ENCODE data around the gene CAMTA1. TPM values are rescaled to one million over a fixed set of nuclear protein-coding genes. Genes with fewer than 3 reads are reported as not detected.

Gene CAMTA1
- total RNA-seq, 1 donor from 2014 or later = 114 TPM

DNA sequence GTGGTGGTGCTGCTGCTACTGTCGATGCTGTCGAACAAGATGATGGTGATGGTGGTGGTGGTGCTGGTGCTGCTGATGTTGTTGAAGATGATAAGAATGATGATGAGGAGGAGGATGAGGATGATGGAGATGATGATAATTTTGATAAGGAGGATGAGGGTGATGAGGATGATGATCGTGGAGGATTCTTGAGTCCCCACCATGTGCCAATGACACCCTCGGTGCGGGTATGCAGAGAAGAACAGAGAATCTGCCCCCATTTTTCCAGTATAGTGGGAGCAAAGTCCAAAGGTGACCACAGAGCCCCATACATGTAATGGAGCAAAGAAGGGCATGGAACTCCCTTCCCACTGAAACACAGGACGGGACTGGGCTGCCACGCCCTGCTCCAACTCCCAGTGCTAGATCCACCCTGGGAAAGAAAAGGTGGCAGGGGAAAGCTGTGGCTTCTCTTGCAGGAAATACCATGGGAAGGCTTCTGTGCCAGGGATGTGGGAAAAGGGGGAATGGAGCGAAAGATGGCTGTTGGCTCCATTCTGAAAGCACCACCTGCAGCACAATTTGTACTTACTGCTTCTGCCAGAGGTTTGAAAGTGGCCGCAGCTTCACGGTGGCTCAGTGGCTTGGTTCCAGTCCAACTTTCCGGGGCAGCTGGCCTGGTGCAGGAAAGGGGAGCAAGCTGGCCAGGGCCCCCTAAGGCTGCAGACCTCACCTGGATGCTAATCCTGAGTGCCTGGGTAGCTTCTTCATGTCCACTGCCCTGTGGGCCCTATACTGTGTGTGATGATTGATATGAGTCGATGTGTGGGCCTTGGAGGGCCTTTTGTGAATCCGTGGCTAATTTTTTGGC is 598.6 kb downstream of the CAMTA1 start:
- intact Hi-C loops (cut with DNase I) = no loop called here

DNA sequence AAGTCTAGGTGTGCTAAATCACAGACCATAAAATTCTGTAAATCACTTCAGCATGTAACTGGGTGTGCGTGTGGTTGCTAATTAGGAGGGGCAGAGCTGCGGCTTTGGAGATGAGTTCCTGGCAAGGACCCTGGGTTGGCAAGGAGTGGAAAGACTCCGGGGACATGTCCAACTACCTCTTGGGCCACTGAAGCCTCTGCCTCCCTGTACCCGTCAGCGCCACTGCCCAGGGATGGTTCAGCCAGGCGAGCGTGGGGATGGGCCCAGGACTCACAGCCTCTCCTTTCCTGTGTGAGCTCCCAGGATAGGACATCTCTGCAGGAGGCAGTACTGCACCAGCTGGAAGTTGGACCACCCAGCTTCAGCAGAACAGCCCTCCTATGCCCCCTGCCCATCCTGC is 599.4 kb downstream of the CAMTA1 start:
- intact Hi-C loops (cut with DNase I) = no loop called here
- peak; percentile 31 for DNase-seq (ENCODE audit: low spot score)

More for the DNA sequence above, 598.6 kb downstream of the CAMTA1 start:
- peak; percentile 53 for DNase-seq (ENCODE audit: low spot score)

DNA sequence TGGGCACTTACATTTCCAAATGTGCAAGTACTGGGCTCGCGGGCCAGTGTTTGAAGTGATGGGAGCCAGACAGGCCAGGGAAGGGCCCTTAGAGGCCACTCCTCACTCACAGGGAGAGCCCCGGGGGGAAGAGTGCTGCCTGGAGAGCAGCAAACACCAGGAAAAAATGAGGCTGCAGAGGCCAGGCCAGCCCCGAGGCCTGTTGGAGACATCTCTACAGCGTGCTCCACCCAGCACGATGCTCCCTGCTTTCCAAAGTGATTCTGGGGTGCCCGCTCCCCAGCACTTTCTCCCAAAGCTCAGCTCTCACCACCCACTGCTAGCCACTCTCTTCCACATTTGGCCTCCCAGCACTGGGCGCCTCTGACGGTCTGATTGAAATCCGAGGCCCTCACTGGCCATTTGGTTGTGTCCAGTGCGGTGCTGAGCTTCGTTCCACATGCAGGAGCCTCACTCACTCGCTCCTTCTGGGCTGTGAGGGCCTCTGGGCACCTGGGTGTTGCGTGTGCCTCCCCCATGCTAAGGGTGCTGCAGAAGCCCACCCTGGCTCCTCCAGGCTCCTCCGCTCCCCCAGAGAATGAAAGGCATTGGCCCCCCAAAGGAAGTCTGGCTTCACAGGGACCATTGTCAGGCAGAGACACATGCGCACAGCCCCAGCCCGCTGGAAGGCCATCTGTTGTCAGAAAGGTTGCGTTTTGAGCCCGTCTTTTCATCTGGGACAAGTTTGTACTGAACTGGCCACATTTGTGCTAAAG is 600.4 kb downstream of the CAMTA1 start:
- peak; percentile 41 for DNase-seq (ENCODE audit: low spot score)
- intact Hi-C loops (cut with DNase I) = no loop called here

DNA sequence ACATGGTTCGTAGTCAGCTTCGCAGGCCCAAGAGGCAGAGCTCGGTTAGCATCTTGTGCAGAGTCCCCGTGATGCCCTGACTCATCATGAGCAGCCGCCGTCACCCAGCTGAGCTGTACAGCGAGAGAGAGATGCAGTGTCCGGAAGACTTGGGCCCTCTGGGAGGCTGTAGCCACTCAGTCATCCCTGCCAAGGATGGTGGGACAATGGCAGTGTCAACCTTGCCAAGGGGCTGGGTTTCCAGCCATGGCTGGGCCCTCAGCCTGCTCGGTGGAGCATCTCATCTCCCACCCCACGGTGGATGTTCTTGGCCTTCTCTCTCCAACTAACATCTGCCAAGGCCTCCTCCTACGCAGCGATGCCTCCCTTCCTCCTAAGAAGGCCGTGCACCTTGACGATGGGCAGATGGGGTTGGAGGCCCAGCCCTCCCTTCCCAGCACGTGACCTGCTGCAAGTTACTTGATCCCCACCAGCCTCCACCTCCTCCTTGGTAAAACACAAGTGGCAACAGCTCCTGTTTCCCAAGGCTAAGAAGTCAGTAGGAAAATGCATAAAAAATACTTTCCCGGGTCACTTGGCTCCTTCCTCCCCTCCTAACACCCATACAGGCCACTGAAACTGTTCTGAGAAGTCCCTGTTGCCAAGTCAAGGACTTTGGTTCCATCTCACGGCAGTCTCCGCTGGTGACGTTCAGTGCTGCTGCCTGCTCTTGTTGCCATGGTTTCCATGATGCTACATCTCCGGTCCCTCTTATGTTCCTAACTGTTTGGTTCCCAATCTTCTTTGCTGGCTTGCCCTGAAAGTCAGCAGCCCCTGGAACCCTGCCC is 601.2 kb downstream of the CAMTA1 start:
- DNase-seq (ENCODE audit: low spot score) = peak; percentile 36
- intact Hi-C loops (cut with DNase I) = no loop called here

DNA sequence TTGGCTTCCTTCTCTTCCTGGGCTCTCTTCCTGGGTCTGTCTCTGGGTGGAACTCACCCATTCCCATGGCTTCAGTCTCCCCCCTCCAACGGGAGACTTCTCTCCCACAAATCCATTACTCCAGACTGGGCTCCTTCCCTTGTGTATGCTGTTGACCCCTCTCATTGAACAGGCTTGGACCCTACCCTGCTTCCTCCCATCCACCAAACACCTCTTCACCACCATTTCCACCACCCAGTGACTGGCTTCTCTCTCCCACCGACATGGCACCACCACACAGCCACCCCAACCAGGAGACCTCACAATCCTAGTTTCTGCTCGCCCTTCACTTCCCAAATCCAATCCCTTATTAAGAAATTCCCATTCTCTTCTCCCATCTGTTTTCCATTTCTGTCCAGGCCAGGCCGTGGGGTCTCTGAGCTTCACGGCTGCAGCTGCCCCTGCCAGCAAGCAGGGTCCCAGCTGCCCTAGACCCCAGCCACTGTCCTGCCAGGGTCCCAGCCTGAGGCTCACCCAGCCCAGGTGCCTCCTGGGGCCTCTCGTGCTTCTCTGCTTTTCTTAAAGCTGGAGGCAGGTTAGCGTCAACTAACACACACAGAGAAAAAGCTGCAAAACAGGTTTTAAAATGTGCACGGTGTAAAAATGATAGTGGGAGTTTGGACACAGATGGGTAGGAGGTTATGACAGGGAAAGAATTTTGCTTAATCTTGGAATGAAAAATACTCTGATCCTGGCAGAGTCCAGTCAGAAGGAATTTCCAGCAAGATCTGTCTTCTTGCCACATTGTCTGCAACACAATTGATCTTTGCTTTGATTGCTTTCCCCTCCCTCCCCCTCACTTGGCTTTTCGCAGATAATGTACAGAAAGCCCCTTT is 602.0 kb downstream of the CAMTA1 start:
- peak; percentile 49 for DNase-seq (ENCODE audit: low spot score)
- intact Hi-C loops (cut with DNase I) = no loop called here

DNA sequence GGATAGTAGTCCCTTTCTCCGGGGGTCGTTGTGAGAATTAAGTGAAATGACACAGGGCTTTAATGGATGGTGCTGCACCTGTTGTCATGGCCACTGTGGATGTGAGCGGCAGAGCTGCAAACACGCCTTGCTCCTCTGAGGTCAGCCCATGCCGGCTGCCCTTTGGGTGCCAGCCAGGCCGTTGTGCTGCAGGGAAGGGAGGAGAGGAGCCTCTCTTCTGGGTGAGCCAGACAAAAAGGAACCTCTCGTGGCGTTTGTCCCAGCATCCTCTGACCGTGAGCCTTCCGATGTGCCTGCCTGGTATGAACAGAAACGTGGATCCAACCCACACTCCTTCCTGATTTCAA is 602.9 kb downstream of the CAMTA1 start:
- intact Hi-C loops (cut with DNase I) = no loop called here
- no peak for DNase-seq (ENCODE audit: low spot score)

DNA sequence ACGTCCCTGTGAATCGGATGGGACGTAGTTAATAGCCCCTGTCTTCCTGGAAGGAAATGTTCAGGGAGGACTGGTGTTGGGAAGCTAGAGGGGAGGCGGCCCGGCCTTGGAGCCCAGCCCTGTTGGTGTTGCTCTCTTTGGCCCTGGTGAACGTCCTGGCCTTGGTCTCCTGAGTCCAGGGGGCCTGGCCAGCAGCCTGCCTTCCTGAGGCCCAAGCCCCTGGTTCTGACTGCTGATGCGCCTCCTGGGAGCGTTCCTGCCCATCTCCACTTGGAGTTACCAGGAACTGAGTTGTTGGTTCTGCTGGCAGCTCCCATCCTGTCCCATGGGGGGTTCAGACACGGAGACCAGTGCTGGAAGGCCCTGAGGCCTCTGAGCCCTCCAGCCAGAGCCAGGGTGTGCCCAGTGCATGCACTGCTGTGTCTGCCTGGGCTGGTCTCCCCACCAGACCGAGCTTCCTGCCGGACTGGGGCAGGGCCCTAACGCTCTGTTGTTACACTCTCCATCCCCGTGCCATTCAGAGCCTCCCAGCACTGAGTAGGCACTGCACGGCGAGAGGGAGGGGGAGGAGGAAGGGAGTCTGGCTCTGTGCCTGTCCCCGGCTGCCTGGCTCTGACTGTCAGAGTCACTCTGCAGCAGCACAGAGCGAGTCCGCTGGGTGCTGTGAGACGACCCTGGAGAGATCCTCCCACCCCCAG is 603.4 kb downstream of the CAMTA1 start:
- DNase-seq (ENCODE audit: low spot score) = no peak
- intact Hi-C loops (cut with DNase I) = no loop called here

DNA sequence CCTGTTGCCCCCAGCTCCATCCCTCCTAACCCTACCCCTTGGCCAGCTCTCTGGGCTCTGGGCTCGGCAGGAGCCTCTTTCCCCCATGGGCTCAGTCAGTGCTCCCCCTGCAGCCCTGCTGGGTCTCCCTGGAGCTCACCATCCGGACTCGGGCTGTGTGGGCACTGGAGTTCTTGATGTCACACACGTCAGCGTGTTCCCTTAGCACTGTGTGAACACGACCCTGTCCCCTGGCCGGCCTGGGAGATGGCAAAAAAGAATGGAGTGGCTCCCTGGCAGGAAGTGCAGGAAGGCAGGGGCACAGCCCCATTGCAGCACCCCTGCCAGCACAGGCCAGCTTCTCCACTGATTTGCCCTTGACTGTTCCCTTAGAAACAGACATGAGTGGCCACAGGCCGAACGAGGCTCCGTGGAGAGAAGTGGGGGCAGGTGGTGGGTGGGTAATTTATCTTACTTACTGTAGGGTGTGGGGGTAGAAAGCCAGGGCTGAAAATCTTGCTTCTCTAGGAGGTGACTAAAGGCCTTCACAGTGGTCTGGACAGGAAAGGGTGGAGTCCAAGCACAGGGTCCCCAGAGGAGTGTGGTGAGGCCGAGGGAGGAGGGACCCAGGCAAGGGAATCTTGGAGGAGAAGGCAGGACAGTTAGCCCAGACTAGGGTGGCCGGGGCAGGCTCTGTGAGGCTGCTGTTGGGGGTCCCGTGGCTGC is 604.1 kb downstream of the CAMTA1 start:
- intact Hi-C loops (cut with DNase I) = no loop called here
- DNase-seq (ENCODE audit: low spot score) = no peak

DNA sequence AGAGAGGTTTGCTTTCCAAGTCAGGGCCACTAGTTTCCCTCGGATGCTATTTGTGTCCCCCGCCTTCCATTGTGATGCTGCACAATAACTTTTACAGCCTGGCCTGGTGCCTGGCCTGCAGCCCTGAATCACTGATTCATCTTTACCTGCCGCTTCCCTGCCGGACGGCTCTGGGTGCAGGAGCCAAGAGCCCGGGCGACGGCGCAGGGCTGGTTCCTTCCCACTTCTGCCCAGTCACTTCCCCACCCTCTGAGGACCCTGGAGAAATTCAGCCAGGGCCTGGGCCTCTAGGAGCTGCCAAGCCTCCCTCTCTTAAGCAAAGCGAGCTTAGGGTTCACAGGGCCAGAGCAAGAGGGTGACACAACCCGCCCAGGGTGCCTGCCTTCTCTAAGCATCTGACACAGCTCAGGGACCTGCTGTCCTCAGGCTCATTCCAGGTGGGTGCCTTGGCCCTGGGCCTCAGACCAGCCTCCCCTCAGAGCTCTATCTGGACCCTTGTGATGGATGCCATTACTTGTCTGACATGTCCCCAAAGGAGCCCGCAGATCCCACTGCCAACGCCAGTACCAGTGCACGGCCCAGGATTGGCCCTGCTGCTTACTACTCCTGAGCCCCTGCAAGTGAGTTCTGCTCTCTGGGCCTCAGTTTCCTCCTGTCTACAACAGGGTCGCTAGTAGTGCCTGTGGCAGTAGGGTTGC is 604.8 kb downstream of the CAMTA1 start:
- DNase-seq (ENCODE audit: low spot score) = no peak
- intact Hi-C loops (cut with DNase I) = no loop called here

DNA sequence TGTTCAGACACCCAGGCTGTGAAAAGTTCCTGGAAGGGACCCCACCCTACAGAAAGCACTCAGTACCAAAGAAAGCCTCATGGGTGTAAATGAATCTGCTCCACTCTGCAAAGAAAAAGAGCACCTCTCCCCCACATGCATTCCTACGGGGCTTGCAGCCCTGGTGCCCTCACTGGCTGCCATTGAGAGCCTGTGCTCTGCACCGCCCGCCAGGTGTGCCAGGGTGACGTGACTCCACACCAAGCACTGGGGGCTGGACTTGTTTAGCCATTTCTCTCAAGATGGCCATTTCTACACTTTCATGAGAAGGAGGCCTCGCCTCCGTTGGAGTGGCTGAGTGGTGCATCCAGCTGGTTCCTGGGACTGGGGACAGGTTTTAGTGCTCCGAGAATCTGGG is 605.3 kb downstream of the CAMTA1 start:
- no peak for DNase-seq (ENCODE audit: low spot score)
- intact Hi-C loops (cut with DNase I) = no loop called here

DNA sequence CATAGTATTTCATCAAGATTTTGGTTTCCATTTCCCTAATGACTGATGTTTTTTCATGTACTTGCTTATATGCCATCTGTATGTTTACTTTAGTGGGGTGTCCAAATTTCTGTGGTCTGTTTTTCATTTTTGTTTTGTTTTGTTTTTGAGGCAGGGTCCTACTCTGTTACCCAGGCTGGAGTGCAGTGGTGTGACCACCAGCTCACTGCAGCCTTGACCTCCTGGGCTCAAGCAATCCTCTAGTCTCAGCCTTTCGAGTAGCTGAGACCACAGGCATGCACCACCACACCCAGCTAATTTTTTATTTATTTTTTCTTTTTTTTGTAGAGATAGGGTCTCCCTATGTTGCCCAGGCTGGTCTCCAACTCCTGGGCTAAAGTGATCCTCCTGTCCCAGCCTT is 607.9 kb downstream of the CAMTA1 start:
- intact Hi-C loops (cut with DNase I) = no loop called here
- DNase-seq (ENCODE audit: low spot score) = no peak

DNA sequence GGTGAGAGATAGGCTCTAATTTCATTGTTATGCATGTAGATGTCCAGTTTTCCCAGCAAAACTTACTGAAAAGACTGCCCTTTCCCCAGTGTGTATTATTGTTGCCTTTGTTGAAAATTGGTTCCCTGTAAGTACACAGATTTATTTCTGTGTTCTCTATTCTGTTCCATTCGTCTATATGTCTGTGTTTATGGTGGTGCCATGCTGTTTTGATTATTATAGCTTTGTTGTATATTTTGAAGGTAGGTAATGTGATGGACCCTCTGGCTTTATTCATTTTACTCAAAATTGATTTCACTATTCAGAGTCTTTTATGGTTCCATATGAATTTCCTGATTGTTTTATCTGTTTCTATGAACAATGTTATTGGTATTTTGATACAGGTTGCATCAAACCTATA is 610.0 kb downstream of the CAMTA1 start:
- intact Hi-C loops (cut with DNase I) = no loop called here
- DNase-seq (ENCODE audit: low spot score) = no peak

DNA sequence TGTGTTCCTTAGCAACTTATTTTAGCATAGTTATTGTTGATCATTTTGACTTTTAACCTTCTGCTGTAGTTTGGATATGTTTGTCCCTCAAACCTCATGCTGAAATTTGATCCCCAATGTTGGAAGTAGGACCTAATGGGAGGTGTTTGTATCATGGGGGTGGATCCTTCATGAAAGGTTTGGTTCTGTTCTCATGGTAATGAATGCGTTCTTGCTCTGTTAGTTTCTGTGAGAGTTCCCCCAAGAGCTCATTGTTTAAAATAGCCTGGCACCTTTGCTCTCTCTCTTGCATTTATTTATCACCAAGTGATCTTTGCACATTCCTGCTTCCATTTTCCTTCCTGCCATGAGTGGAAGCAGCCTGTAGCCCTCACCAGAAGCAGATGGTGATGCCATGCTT is 613.7 kb downstream of the CAMTA1 start:
- intact Hi-C loops (cut with DNase I) = no loop called here
- DNase-seq (ENCODE audit: low spot score) = no peak

DNA sequence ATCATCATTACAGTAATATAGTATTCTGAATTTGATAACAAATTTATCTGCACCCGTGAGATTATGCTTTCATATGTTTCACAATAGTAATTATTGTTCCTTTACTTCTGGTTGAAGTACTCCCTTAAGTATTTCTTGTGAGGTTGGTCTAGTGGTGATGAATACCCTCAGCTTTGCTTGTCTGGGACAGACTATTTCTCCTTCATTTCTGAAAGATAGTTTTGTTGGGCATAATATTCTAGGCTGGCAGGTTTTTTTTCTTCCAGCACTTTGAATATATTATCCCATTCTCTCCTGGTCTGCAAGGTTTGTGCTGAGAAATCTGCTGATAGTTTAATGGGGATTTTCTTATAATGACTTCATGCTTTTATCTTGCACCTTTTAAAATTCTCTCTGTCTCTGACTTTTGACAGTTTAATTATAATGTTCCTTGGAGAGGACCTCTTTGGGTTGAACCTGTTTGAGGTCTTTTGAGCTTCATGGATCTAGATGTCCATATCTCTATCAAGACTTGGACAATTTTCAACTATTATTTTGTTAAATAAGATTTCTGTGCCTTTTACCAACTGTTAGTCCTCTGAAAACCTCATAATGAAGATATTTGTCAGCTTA is 614.4 kb downstream of the CAMTA1 start:
- DNase-seq (ENCODE audit: low spot score) = no peak
- intact Hi-C loops (cut with DNase I) = no loop called here

DNA sequence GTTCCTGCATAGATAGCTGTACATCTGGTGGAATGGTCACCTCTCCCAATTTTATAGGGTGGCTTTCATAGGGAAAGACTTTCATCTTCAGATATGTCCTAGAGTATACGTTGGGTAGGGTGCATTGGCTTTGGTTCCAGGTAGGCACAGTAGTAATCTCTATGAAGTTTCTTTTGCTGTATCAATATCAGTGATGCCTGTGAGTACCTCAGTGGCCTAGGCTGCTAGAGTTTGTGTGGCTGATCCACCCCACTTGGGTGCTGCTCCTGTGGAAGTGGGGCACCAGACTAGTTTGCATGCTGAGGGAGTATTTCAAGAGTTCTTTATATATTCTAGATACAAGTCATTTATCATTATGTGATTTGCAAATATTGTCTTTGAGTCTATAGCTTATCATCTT is 615.3 kb downstream of the CAMTA1 start:
- DNase-seq (ENCODE audit: low spot score) = no peak
- intact Hi-C loops (cut with DNase I) = no loop called here

DNA sequence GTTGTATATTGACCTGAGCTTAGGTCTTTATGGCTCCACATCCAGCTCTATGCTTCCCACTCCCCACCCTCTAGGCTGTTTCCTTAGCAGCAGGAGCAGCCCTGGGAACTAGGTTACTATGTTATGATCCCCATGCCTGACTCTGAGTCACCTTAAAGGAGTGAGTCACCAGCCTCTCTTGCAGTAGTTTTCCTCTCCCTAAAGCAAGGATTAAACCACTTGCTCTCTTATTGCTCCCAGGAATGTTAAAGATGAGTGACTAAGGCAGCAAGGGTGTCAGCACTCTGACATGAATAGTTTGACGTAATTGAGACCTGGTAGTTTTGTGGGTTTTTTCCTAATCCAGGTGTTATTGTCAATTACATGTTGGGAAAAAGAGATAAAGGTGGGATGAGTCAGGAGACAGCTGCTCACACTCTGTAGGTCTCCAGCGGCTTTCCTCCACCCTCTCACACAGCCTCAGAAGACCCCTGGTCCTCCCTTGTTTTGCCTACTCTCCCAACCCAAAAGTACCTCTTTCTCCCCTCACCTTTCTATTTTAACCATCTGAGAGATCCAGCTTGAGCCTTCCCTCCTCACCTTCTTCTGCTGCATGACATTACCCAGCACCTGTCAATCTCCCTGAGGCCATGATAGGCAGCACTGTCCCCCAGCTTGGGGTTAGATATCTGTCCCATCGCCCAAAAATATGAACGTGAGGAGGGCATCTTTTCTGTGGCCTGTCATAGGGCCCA is 616.7 kb downstream of the CAMTA1 start:
- intact Hi-C loops (cut with DNase I) = no loop called here

DNA sequence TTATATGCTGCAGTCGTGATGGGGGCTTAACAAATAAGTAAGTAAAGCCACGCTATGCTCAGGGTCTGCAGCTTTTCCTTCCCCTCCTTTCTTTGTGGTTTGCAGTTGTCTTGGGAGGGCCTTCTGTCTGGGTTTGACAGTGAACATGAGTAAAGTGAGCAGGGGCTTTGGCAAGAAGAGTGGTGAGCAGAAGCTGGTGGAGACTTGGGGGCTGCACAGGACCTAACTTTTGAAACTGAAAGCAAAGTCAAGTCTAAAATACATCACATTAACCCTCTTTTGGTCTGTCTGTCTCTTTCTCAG is 617.2 kb downstream of the CAMTA1 start:
- intact Hi-C loops (cut with DNase I) = no loop called here
- no peak for DNase-seq (ENCODE audit: low spot score)

More for the DNA sequence above, 616.7 kb downstream of the CAMTA1 start:
- DNase-seq (ENCODE audit: low spot score) = no peak
